Left ventricle myocardium superior (tissue), 1 donor: Measurements from ENCODE around the gene ESR1. TPM values are rescaled to one million over a fixed set of nuclear protein-coding genes. Genes with fewer than 3 reads are reported as not detected.

Source experiments
- ATAC-seq: fragments of 200-7000 bp; cut with Tn5 transposase; one replicate; pipeline ENCODE4 v1.9.1; 2020; ENCODE audit warnings: mild to moderate bottlenecking, moderate library complexity
- DNase-seq: peaks from one replicate; pipeline ENCODE4 v3.0.0-alpha.2; 2020
- intact Hi-C: fragments of 100-400 bp; cut with micrococcal nuclease; formaldehyde crosslinking; loops from one replicate; pipeline ENCODE4 v1.11.0; 2022
- total RNA-seq: library from RNA; stranded (reverse); fragmentation: NEBNext Ultra II Directional; extraction: Animal tissue kit (Norgen Biotek cat#: 25700); gene quantifications from one replicate; pipeline ENCODE4 v1.2.1, GENCODE V29; 2021
- donor health status: DM: no; HTN: yes; CAD: no; lungs with severe emphysema.

Gene ESR1
- total RNA-seq, 1 donor from 2014 or later, result 1.3 TPM

DNA sequence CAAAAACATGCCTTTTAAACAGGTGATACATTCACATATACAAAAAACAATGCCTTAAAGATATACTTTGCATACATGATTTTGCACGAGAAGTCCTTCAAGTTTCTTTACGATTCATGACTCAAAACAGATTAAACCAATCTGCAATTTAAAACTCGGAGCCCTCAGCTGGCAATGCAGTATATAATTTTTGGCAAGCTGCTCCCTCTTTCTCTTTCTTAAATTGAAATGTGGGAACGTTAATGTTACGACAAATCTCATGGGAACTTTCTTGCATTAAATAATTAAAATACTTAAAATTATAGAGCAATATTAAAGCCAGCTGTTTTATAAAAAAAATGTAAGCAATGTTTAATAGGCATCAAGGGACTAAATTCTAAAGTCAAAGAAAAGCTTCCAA lies 334.6 kb downstream of the ESR1 start:
- ATAC-seq (no peak), DNase-seq (no peak)
- intact Hi-C loops, result no loop called here

DNA sequence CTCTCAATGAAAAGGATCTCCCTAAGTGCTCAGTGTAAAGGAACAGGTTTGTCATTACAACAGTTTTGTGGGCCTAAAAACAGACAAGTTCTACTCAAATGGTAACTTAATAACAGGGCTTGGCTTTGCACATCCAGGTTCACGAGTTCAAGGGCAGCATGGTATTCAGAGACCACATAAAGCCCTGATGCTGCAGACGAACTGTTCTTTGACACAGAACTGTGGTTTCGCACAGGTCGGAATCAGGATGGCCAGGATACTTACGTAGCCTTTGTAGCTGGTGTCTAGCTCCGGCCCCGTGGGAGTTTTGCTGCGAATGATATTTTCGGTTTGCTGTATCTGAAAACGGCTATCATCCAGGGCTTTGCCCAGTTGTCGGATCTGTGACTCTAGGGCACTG lies 335.9 kb downstream of the ESR1 start:
- DNase-seq, result no peak
- intact Hi-C loops, result no loop called here
- ATAC-seq, result no peak

DNA sequence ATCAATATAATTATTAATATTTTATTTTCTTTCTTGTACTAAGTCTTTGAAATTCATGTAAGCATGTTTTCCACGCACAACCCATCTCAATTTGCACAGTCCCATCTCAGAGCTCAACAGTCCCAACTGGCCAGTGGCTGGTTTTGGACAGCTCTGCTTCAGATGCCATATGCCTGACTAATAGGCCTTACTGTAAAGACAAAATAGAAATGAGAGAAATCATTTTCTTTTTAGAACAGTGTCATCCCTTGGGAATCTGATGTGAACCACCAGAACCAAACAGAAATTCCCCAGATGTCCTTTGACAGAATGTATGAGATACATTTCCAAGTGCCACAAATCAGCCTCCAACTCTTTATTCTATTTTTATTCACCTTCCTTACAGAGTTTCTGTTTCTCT lies 338.9 kb downstream of the ESR1 start:
- DNase-seq (no peak), ATAC-seq (peak; percentile 46)
- intact Hi-C loops, result no loop called here

DNA sequence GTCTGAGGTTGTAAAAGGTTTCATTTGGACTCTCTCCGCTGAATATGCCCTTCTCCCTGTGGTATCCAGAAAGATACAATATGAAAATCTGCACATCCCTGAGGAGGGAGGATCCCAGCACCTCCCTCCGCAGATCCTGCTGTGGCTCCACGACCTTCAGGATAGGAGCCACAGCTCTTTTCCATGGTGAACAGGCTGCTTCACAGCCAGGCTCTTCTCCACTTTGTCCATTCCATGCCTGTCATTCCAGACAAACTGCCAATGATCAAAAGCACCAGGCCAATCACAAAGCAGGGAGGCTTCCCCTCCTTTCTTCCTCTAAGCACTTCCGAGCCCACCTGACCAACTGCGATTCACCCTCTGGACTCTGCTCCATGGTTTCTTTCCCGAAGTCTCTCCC lies 339.8 kb downstream of the ESR1 start:
- intact Hi-C loops, result no loop called here
- DNase-seq, result no peak
- peak; percentile 62 for ATAC-seq

DNA sequence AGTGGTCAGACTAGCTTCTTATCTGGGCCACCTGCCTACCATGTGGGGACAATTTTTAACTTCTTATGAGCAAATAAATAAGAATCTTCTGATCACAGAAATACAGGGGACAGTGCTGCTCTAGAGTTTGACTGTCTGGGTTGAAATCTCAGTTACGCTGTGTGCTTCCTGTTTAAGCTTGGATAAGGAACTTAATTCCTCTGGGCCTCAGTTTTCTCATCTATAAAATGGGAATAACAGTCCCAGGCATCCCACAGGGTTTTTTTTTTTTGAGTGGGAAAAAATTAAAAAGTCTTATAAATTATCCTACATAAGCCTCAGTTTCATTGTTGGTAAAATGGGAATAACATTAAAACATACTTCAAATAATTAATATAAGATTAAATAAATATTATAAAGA lies 340.9 kb downstream of the ESR1 start:
- DNase-seq (no peak), ATAC-seq (no peak)
- intact Hi-C loops, result no loop called here

DNA sequence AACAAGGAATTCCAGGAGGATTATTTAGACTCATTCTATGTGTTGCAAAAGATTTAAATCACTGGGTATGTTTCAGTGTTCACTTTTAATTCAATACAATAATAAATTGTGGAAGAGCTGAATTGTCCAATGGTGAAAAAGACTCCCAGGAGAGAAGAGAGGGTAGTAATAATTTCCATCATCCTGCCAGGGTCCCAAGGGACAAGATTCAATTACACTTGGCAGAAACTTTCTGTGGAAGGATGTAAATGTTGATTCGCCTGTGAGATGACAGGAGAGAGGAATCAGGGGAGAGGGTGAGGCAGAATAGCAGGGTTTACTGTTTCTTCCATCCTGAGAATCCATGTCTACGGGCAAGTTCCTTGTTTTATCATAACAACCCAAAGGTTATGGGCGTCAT lies 342.7 kb downstream of the ESR1 start:
- DNase-seq, result no peak
- ATAC-seq, result no peak
- intact Hi-C loops, result loop anchor here (10.0 kb wide), 1 partner anchor 55 kb away; no protein-coding TSS in a partner anchor

DNA sequence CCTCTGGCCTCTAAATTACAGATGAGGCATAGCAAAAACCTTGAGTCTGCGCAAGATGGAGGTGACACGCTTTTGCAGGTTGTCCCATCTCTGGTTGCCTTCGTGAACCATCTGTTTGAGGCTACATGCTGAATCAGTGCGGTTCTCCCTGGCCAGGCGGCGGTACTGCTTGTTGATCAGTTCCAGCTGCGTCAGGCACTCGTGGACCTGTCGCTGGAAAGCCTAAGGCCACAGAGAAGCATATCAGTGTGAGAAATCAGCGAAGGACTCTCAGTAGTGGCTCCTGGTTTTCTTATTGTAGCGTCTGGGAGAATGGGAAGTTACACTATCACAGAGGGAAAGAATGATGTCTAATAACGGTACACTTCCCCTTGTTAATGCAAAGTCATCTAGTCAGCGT lies 344.4 kb downstream of the ESR1 start:
- ATAC-seq, result no peak
- DNase-seq, result no peak
- intact Hi-C loops, result loop anchor here (10.0 kb wide), 1 partner anchor 53 kb away; no protein-coding TSS in a partner anchor

DNA sequence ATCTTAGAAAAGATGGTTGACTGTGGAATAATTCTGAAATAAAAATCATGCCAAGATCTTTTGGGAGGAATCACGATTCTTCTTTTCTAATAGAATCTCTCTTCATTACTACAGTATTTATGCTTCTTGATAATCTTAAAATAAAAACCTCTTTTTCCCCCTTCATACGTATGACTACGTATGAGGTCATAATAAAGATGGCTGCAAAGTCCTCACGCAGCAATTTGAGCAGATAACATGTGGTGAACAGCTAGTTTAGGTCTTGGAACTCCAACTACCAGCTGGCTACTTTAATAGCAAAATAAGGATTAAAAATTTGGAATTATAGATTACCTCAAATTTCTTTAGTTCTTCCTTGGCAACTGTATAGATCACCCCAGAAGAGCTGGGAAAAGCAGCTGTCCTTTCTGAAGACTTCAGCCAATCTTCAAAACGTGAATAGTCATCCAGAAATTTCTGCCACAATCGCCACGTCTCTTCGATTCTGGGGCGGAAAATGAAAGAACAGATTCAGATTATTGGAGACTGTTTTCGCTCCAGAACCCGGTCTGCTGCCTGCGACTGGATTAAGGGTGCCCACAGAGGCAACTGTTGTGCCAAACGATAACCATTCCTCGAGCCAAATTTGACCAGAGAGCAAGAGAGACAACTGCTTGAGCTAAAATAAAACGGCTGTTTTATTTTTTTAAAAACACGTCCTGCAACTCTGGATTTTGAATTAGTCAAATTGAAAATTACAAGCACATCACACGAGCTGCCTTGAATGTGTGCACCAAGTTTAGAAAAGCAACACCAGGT lies 347.3 kb downstream of the ESR1 start:
- ATAC-seq (no peak), DNase-seq (no peak)
- intact Hi-C loops, result loop anchor here (10.0 kb wide), 1 partner anchor 50 kb away; no protein-coding TSS in a partner anchor

DNA sequence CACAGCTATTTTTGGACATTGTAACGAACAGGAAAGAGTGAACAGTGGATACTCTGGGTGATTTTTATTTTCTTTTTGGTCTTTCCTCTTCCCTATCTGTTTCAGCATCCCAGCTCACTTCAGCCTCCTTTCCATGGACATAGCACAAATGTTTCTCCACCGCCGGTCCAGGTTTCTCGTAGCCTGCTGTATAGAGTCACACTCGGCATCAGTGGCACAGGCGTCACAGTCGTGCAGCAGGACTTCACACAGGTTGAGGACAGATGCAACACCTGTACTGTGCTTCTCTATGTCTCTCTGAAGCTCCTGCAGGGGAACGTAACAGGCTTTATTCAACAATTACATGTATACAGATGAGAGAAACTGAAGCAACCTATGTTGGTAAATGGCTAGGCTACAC lies 348.3 kb downstream of the ESR1 start:
- ATAC-seq (no peak), DNase-seq (no peak)
- intact Hi-C loops, result loop anchor here (10.0 kb wide), 1 partner anchor 49 kb away; no protein-coding TSS in a partner anchor

DNA sequence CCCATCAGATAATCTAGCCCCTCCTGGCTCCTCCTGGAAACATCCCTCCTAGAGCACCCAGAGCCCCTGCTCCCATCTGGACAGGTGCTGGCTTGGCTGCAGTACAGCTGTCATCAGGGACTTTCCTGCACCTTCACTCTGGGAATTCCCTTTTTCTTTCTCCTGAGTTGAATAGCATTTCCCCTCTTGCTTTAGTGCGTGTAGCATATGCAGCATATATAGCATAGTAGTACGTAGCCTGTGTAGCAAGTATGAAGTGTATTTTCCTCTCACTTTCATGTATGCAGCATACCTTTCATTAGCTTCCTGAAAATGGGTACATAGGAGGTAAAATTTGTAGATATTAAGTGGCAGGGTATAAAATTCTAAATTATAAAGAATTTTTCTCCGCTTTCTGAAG lies 352.9 kb downstream of the ESR1 start:
- DNase-seq (no peak), ATAC-seq (no peak)
- intact Hi-C loops, result no loop called here

DNA sequence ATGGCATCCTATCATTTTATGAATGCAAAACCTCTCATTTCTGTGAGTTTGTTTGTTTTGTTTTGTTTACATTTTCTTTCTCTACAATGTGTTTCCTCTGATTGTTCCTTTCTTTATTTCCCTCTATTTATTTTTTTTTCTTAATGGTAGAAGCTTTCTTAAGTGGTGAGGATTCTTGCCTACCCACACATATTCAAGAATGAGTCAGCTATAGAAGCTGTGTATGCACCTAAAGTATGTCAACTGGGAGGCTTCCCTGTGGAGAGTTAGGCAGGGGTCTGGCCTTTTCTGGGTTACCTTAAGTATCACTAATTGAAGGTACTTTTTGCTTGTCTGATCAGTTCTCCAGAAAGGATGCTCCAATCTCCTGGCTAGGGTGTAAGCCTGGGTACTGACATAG lies 354.0 kb downstream of the ESR1 start:
- intact Hi-C loops, result no loop called here
- no peak for ATAC-seq

DNA sequence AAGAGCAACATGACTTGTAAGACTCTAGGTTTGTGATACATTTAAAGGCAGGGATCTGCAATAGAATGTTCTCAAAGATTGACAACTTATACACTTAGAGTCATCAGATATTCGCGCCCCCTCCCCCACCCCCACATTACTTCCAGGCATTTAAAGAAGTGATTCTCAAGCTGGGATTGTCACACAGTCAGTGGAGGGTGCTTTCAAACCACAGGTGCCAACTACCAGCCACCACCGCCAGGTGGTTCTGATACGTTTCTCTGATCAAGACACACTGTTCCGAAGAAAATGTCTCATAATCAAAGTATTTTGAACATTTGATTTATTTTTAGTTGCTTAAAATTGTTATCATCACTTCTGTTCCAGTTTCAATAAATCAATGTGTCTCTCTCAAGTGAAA lies 357.5 kb downstream of the ESR1 start:
- no peak for ATAC-seq
- intact Hi-C loops, result no loop called here
- DNase-seq, result no peak

More for the DNA sequence above, 354.0 kb downstream of the ESR1 start:
- DNase-seq, result no peak

DNA sequence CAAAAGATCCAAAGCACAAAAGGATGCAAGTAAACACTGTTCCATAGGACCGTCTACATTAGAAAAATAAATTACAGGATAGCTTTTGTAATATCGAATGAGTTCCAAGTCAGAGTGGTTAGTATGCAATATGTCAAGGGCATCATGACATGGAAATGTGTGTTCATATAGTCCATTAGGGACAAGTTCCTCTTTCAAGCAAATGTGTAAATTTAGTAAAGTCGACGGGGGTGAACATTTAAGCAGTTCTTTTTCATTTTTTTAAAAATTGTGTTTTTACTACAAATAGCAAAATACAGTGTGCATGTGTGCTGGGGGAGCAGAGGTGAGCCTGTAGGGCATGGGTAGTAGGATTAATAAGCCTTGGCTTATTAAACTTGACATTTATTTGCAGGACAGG lies 359.0 kb downstream of the ESR1 start:
- ATAC-seq, result no peak
- no peak for DNase-seq
- intact Hi-C loops, result no loop called here

DNA sequence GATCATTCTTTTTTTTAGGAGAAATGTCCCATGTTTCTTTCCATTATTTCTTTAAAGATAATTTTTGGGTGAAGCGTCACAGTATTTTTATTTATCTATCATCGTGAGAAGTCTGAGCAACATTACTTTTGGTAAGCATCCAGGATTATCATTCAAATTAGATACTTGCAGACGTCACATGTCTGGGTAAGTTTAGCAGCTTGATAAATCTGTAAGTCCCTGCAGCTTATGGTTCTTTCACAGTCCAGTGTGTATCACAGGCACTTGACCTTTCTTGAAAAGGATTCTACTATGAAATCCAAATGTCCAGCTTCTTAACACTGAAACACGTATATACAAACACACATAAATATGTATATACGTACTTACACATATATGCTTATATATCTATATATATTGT lies 359.4 kb downstream of the ESR1 start:
- peak; percentile 73 for ATAC-seq
- DNase-seq, result no peak
- intact Hi-C loops, result no loop called here

DNA sequence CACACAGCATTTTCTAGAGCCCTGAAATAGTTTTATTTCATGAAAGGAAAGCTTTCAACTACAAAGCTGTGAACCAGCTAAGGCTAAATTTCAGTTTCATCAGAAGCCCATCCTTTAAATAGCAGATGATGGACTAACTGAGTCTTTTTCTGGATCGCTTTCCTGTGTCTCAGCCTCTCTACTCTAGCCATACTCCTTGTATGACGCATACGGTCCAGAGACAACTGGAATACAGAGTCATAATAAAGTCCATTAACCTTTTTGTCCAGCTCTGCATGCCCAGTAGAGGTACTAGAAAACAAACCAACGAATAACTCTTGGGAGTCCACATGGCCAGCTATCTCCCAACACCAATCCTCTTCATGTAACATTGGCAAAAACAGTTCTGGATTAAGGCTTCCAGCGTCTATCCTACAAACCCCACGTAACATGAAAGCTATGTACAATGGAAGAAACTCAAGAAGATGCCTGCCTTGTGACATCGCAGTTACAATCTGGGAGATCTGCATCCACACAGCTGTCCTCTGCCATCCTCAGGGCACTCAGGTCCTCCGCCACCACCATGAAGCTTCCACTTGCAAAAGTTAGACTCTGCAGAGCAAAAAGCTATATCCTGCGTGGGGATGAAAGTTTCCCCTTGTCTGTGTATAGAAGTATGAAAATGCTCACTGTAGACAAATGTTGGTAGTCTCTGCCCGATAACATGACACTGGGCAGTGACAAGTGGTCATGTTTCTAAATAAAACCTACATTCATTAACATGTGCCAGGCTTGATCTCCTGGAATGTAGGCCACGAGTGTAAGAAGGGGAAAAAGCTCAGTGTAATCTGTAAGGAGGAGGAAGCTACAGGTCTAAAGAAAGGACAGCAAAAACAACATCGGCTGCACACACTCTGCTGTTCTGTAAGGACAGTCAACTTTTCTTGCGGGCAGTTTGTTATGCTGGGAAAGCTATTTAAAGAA lies 360.4 kb downstream of the ESR1 start:
- peak; percentile 82 for ATAC-seq

DNA sequence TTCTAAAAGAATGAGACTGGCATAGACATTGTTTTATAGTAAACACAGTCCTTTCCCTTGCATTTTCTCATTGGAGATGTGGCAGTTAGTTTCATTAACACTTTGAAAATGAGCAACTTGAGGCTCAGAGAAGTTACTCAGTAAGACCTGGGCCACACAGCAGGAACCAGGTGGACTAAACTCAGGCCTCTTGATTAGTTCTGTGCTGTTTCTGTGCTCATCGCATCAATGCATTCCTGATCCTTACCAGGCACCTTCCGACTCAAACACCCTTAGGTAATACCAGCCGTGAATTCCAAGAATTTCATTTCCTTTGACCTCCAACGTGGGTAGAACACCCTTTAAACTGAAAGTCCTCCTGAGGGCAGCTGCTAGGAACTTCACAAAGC lies 362.8 kb downstream of the ESR1 start:
- DNase-seq (no peak), ATAC-seq (no peak)
- intact Hi-C loops, result no loop called here

More for the DNA sequence above, 360.4 kb downstream of the ESR1 start:
- intact Hi-C loops, result no loop called here
- DNase-seq, result no peak

DNA sequence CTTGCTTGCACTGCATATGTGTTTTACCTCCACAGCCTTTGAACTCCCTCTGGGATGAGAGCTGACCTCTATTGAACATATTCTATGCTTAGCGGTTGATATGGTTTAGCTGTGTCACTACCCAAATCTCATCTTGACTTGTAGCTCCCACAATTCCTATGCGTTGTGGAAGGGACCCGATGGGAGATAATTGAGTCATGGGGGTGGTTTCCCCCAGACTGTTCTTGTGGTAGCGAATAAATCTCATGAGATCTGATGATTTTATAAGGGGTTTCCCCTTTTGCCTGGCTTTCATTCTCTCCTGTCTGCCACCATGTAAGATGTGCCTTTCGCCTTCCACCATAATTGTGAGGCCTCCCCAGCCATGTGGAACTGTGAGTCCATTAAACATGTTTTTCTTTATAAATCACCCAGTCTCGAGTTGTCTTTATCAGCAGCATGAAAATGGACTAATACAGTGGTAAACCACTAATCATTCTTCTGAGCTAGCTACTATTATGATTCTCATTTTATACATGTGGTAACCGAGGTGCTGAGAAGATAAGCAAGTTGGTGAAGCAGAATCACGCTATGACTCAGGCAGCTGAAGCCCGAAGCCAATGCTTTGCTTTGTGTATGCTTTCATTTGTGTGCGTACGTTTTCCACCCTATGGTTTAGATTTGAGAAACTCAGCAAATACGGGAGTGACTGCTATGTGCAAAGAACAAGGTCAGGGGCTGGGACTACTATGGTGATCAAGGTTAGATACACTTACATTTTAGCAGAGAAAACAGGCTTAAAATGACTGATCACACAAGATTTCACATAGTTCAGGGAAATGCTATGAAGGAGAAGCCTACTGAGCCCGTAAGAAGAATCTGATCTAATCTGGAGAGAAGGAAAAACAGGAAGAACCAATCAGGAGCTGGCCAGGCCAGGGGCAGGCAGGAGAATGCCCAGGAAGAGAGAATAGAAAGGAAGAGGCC lies 363.5 kb downstream of the ESR1 start:
- intact Hi-C loops, result no loop called here
- DNase-seq (no peak), ATAC-seq (no peak)

DNA sequence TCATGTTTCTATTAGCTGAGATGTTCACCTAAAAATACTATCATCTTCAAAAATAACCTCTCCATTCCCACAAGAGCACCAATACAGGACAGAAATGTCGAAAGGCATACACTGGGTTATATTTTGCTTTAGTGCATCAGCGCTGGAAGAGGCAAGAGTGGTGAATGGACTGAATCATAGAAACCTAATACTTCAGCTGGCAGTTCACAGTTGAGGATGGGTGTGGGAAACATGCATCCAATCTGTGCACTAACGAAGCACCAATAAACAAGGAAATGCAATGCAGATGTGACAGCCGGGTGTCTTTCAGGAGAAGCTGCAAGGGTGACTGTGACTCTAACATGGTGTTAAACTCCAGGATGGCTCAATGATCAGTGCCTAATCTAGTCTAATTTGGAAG lies 365.8 kb downstream of the ESR1 start:
- ATAC-seq (no peak), DNase-seq (no peak)
- intact Hi-C loops, result no loop called here

DNA sequence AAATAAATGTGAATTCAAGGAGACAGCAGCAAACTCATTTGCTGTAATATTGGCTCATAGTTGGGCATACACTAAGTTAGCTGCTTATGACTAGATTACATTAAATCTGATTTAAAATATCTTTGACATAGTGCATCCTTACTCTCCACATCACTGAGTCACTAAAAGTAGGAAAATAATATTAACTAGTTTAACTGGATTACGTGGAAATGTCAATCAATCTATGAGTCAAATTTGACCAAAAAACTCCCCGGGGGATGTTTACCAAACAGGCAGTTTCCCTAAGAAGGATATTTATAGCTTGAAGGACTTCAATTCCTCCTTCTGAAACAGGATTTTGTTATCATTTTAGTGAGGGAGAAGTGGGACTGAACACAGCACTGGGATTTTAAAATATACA lies 366.5 kb downstream of the ESR1 start:
- ATAC-seq (no peak), DNase-seq (no peak)
- intact Hi-C loops, result no loop called here
